ENCODE data around the gene RFT1.

GRCh38 chr3:53126601-53127000 is 3.6 kb downstream of the RFT1 start:
- TF ChIP-seq CTCF (IDR thresholded peaks at IDR 0.05) (no peak), EP300 (IDR thresholded peaks at IDR 0.05) (no peak)
